ENCODE results near the gene RABGGTA. TPM values are rescaled to one million over a fixed set of nuclear protein-coding genes. Genes with fewer than 3 reads are reported as not detected.
"Not testable (repeated sequence)": the region's sequence is repeated elsewhere in the genome, so short reads cannot be mapped to it uniquely, and the experiment has no call there.

The RABGGTA gene
- total RNA-seq, 2 experiments from 2014 or later: 42.1 to 48.8 TPM

DNA sequence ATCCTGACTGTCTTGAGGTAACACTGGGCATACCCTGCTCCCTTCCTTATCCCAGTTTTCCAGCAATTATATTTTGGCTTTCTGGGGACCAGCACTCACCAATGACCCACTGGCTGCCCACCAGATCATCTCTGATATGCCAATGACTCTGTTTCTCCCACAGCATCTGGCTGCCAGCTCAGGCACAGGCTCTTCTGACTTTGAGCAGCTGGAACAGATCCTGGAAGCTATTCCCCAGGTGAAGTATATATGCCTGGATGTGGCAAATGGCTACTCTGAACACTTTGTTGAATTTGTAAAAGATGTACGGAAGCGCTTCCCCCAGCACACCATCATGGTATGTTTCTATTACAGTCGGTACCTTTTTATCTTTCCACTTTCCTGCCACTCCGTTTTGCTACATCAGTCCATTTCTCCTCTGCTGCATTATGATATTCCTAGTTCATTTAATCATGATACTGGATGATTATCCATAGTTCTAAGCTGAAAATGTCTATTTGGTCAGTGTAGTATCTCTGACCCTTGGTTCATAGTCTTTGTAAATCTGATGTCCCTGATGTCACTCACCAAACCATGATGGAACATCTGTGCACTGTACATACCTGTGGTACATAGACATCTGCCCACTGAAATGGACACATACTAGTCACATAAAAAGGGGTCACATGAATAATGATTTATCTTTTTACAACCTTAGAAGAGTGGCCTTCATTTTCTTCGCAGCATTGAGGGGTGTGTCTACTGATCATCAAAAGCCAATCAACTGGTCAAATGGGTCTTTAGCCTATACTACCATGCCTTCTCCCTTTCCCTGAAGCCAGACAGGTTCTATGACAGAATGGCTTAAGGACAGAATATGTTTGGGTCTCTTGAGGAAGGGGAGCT, 35.4 kb downstream of the RABGGTA start:
- POLR2A ChIA-PET: interaction anchor here (0.6 to 1.7 kb wide), 5 partner anchors 11 to 194 kb away, joined by 3 to 6 read pairs (median 5); partner anchors contain the start of genes CHMP4A, KHNYN and MDP1
- Mint-ChIP-seq H3K4me3 (no peak overlapping the region), H3K9me3 (no peaks in the 10 kb centered on the region), H3K27me3 (no peaks in the 10 kb centered on the region), H3K36me3 (peaks cover 33% of the 10 kb centered on the region), H3K27ac (peak overlapping the region; percentile 10), H3K4me1 (peaks cover 55% of the 10 kb centered on the region)
- ATAC-seq (ENCODE audit: low read depth) (no peak), DNase-seq (no peak)

DNA sequence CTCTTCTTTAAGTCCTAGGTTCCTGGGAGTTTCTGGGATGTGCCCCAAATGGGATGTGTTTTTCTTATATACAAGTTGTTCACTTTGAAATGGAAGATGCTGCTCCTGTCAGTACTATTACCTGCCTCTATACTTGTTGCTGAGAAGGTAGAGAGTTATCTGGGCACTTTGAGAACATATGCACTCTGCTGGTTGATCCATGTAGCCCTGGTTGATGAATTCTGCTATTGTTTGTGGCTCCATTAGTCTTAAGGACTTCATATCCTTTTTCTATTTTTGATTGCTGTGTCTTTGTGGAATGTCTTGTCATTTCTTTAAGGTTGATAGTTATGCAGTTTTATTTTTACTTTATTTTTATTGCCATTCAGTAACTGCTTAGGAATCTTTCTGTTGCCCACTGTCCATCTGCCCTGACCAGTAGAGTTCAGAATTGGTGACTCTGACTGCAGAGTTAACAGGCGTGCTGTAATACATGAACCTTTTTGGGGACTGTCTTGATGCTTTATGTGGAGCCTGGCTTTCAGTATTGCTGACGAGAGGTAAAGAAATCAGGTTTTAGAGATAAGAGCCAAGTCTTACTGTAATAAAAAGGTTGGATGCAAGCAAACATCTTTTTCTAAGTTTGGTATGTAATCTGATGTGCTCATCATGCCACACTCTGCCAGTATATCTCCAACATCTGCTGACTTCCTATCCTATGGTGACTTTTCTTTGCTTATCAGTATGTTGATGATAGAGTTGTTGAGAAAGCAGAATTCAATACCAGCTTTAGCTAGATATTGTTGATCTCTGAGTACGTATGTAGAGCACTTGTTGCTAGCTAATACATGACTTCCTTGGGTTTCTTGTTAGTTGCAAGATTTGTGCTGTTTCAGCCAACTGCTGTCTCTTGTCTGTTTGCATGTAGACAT, 37.0 kb downstream of the RABGGTA start:
- peaks cover 46% of the 10 kb centered on the region for H3K4me1 Mint-ChIP-seq
- no peaks in the 10 kb centered on the region for H3K9me3 Mint-ChIP-seq

DNA sequence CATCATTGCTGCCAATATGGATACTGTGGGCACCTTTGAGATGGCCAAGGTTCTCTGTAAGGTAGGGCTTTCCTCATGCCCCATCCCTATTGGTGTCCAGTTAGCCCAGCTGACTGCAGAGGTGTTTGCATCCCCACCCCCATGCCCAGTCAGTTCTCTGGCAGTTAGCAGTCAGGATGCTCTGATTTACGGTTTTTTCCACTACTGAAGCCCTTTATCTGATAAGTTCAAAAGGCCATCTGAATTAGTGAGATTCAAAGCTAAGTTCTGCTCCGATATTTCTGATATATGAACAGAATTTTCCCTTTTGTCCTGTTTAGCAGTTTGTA, 37.9 kb downstream of the RABGGTA start:
- Mint-ChIP-seq H3K4me1 (peaks cover 40% of the 10 kb centered on the region), H3K9me3 (no peaks in the 10 kb centered on the region), H3K36me3 (peaks cover 26% of the 10 kb centered on the region), H3K27ac (peak overlapping the region; percentile 92), H3K4me3 (peak overlapping the region; percentile 93), H3K27me3 (no peaks in the 10 kb centered on the region)
- ATAC-seq (ENCODE audit: low read depth) (no peak), DNase-seq (no peak)
- POLR2A ChIA-PET: interaction anchor here (1.0 to 2.3 kb wide), 5 partner anchors 8 to 196 kb away, joined by 3 to 11 read pairs (median 7); partner anchors contain the start of genes CBLN3, CHMP4A, KHNYN and MDP1

More for the DNA sequence above, 37.0 kb downstream of the RABGGTA start:
- ATAC-seq (ENCODE audit: low read depth) (no peak), DNase-seq (no peak)
- peak overlapping the region; percentile 43 for H3K27ac Mint-ChIP-seq
- H3K4me3 Mint-ChIP-seq: peak overlapping the region; percentile 55
- peaks cover 26% of the 10 kb centered on the region for H3K36me3 Mint-ChIP-seq
- H3K27me3 Mint-ChIP-seq: no peaks in the 10 kb centered on the region
- POLR2A ChIA-PET: interaction anchor here (0.9 to 2.3 kb wide), 5 partner anchors 8 to 195 kb away, joined by 3 to 11 read pairs (median 5); partner anchors contain the start of genes CBLN3, CHMP4A, KHNYN and MDP1

DNA sequence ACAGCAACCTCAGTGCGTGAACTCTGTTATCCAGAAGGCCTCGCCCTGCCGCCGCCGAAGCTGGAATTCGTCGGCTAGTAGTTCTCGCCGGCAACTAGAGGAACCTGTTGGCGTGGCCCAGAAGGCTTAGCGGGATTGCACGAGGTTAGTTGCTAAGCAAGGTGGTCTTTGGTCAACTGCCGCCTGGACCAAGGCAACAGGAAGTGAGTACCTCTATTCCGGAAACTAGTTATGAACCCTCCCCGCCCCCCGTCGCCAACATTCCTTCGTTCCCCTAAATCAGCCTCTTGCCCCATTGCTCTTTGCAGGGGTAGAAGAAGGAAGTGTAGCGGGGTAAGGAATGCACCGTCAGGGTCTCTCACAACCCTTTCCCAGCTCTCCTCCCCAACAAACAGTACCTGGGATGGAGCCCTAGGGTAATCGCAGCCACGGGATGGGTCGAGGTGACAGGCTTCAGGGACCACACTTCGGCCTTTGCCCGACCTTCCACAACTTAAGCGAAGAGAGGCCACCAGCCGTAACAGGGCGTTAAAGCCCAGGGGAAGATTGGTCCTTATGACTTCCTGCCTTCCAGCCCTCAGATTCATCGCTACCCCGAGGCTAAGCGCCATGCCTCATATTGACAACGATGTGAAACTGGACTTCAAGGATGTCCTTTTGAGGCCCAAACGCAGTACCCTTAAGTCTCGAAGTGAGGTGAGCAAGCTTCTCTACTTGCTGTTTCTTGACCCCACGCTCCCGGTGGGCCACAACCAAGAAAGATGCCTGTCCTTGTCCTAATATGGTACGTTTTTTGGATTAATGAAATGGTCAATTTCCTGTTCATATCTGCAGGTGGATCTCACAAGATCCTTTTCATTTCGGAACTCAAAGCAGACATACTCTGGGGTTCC, 38.5 kb downstream of the RABGGTA start, which contains the start of gene GMPR2:
TSS of gene GMPR2 (plus strand) at position 285 of the 893 bp plus-strand sequence. CDS start at position 610, 325 bp downstream.
- Mint-ChIP-seq H3K9me3 (no peaks in the 10 kb centered on the region), H3K27ac (peak within 1 kb of the TSS; percentile 92), H3K4me1 (peaks cover 36% of the 10 kb centered on the region), H3K36me3 (peaks cover 21% of the 10 kb centered on the region), H3K27me3 (no peaks in the 10 kb centered on the region), H3K4me3 (peak within 1 kb of the TSS; percentile 93)
- peak; percentile 41 for ATAC-seq (ENCODE audit: low read depth)
- POLR2A ChIA-PET: interaction anchor here (0.7 to 2.3 kb wide), 8 partner anchors 9 to 197 kb away, joined by 3 to 11 read pairs (median 4); partner anchors contain the start of genes CBLN3, CHMP4A, IPO4 and KHNYN
- DNase-seq: no peak

DNA sequence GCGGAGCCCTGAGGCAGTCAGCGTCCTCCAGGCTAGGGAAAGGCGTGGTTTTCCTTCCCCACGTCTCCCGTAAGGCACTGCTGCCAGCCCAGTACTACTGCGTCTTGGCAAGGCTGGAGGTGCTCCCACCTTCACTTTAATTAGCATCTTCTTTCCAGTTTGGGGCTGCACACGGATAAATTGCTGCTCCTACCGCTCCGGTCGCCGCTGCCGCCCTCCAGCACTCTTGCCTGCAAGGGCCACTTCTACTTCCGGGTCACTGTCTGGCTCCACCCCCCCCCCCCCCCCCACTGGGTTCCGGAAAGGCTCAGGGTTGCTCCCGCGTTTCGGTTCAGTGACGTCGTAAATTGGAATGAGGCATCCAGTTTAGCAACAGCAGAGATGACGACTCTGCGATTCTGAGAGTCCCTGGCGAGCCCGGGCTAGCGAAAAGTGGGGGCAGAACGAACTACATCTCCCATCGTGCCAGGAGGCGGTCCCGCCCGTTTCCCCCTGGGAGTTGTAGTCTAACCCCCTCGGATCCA, 39.2 kb downstream of the RABGGTA start, which contains the start of gene NEDD8:
TSS of gene NEDD8 (minus strand) at position 247 of the 524 bp plus-strand sequence. CDS start at position 147, 100 bp downstream.
- peaks cover 38% of the 10 kb centered on the region for H3K4me1 Mint-ChIP-seq
- POLR2A ChIA-PET: interaction anchor here (0.7 to 2.3 kb wide), 7 partner anchors 10 to 174 kb away, joined by 3 to 11 read pairs (median 6); partner anchors contain the start of genes CHMP4A, IPO4, MDP1 and TINF2
- H3K27me3 Mint-ChIP-seq: no peaks in the 10 kb centered on the region
- DNase-seq (peak; percentile 86), ATAC-seq (ENCODE audit: low read depth) (peak; percentile 82)
- H3K36me3 Mint-ChIP-seq: peaks cover 21% of the 10 kb centered on the region
- no peaks in the 10 kb centered on the region for H3K9me3 Mint-ChIP-seq
- peak within 1 kb of the TSS; percentile 93 for H3K4me3 Mint-ChIP-seq
- peak within 1 kb of the TSS; percentile 92 for H3K27ac Mint-ChIP-seq

DNA sequence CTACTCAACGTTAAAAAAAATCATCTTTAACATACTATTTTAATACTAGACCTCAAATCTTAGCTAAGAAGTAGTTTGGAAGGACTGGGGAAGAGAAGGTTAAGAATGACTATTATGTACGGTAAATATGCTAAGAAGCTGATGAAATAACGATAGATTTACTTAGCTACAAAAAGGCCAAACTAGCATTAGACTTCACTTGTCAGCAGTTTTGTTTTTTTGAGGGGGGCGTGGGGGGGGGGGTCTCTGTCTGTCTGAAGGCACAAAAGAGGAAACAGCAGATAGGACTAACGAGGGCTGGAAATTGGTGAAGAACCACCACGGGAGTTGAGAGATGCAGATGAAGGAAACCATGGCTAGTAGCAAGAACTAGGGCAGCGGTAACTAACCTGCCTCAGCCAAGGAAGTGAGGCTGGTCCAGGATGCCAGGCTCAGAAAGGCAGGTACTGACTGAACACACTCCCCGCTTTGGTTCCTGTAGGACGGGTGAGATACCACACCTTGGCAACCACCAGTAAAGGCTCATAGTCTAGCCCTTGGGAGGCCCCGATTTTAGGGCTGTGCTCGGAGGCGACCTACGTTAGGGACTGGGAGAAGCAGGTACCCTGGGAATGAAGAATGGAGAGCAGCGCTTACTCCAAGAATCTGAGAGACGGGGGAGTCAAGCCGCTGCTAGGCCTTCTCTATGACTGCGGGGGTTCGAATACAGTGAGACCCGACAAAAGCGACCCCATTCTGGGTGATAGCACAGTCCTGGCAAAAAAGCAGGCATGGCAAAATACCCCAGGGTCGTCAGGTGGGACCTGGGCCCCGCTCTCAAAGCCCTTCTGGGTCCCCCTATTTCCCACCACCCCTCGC, 39.9 kb downstream of the RABGGTA start:
- H3K4me3 Mint-ChIP-seq: peak overlapping the region; percentile 93
- no peak for DNase-seq
- H3K4me1 Mint-ChIP-seq: peaks cover 43% of the 10 kb centered on the region
- no peaks in the 10 kb centered on the region for H3K27me3 Mint-ChIP-seq
- H3K9me3 Mint-ChIP-seq: no peaks in the 10 kb centered on the region
- ATAC-seq (ENCODE audit: low read depth): peak; percentile 40
- peaks cover 19% of the 10 kb centered on the region for H3K36me3 Mint-ChIP-seq
- POLR2A ChIA-PET: interaction anchor here (0.6 to 2.1 kb wide), 7 partner anchors 11 to 117 kb away, joined by 4 to 7 read pairs (median 5); partner anchors contain the start of genes CHMP4A, DCAF11, MDP1 and NRL
- H3K27ac Mint-ChIP-seq: peak overlapping the region; percentile 92

DNA sequence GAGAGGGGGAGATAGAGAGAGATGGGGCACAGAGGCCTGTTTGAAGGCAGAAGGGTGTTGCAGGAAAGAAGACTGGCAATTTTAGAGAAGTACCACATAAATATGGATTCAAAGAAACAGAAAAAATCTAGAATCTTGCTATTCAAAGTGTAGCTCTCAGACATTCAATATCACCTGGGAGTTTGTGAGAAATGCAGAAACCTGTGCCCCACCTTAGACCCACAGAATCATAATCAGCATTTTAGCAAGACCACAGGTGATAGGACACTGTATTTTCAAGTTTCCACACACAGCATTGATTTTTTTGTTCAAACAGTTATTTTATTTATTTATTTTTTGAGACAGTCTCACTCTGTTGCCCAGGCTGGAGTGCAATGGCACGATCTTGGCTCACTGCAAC, 42.5 kb downstream of the RABGGTA start:
- H3K27me3 Mint-ChIP-seq: no peaks in the 10 kb centered on the region
- no peak overlapping the region for H3K4me3 Mint-ChIP-seq
- peaks cover 14% of the 10 kb centered on the region for H3K36me3 Mint-ChIP-seq
- peak overlapping the region; percentile 12 for H3K27ac Mint-ChIP-seq
- DNase-seq (no peak), ATAC-seq (ENCODE audit: low read depth) (no peak)
- H3K4me1 Mint-ChIP-seq: peaks cover 30% of the 10 kb centered on the region
- POLR2A ChIA-PET: interaction anchor here (0.6 to 1.9 kb wide), 4 partner anchors 15 to 68 kb away, joined by 3 to 7 read pairs (median 3); partner anchors contain the start of genes CHMP4A and IRF9
- H3K9me3 Mint-ChIP-seq: no peaks in the 10 kb centered on the region

DNA sequence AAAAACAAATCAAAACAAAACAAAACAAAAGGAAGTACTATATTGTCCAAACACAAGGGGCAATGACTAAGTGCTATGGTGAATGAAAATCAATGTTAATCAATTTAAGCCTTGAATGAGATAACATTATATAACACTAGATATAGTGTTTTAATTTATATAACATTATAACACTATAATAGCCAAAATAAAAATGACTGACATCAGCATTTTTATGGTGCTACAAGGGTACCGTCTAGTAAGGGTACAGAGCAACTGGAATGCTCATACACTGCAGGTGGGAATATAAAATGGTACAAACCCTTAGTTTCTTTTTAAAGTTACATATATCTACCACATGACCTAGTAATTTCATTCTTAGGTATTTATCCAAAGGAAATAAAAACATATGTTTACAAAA, 44.9 kb downstream of the RABGGTA start:
- DNase-seq (no peak), ATAC-seq (ENCODE audit: low read depth) (no peak)
- H3K4me1 Mint-ChIP-seq: peaks cover 24% of the 10 kb centered on the region
- POLR2A ChIA-PET: interaction anchor here (0.7 kb wide), 1 partner anchor 153 kb away, joined by 3 read pairs; no protein-coding TSS in a partner anchor
- H3K9me3 Mint-ChIP-seq: no peaks in the 10 kb centered on the region
- no peak overlapping the region for H3K4me3 Mint-ChIP-seq
- H3K27me3 Mint-ChIP-seq: no peaks in the 10 kb centered on the region
- H3K27ac Mint-ChIP-seq: no peak overlapping the region
- H3K36me3 Mint-ChIP-seq: peaks cover 12% of the 10 kb centered on the region

DNA sequence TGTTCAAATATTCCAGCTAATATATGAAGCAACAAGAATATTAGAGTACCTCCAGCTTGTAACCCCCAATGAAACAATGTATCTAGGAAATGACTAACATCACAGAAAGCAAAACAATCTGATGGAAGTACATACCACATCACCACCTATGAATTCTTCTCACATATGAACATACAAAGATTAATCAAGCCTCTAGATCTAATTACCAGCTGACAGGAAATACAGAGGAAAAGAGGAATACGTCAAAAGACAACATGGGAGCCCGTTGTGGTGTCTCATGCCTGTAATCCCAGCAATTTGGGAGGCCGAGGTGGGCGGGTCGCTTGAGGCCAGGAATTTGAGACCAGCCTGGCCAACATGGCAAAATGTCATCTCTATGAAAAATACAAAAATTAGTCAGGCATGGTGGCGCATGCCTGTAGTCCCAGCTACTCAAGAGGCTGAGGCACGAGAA, 46.8 kb downstream of the RABGGTA start:
- ATAC-seq (ENCODE audit: low read depth): no peak
- peaks cover 19% of the 10 kb centered on the region for H3K4me1 Mint-ChIP-seq
- no peak overlapping the region for H3K27ac Mint-ChIP-seq
- no peaks in the 10 kb centered on the region for H3K27me3 Mint-ChIP-seq
- H3K9me3 Mint-ChIP-seq: no peaks in the 10 kb centered on the region
- H3K4me3 Mint-ChIP-seq: no peak overlapping the region
- H3K36me3 Mint-ChIP-seq: peaks cover 12% of the 10 kb centered on the region
- DNase-seq: no peak
- POLR2A ChIA-PET: interaction anchor here (1.3 kb wide), 1 partner anchor 11 kb away, joined by 5 read pairs; the partner anchor contains the start of gene CHMP4A

DNA sequence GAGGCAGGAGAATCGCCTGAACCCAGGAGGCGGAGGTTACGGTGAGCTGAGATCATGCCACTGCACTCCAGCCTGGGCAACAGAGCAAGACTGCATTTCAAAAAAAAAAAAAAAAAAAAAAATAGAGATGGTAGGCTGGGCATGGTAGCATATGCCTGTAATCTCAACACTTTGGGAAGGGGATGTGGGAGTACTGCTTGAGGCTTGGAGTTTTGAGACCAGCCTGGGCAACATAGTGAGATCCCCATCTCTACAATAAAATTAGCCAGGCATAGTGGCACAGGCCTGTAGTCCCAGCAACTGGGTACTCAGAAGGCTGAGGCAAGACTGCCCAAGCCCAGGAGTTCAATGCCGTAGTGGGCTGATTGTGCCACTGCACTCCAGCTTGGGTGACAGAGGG, 48.4 kb downstream of the RABGGTA start:
- H3K27ac Mint-ChIP-seq; H3K4me3 Mint-ChIP-seq; POLR2A ChIA-PET; DNase-seq; H3K27me3 Mint-ChIP-seq; H3K9me3 Mint-ChIP-seq; ATAC-seq (ENCODE audit: low read depth): not testable (repeated sequence)
- peaks cover 10% of the 10 kb centered on the region for H3K36me3 Mint-ChIP-seq
- H3K4me1 Mint-ChIP-seq: peaks cover 17% of the 10 kb centered on the region

DNA sequence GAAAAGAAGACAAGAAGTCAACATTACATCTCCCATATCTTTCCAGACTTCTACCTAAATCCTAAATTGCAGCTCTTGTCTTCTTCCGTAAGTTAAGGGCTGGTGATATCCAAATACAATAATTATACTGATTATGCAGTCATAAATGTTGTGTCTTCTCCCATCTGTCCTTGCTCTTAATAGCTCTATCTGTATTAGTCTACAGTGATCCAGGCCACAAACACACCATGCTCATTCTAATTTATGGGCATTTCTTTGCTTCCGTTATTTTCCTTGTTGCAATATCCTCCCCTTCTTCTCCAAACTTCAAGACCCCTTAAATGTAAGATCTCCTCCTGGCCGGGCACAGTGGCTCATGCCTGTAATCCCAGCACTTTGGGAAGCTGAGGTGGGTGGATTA, 51.9 kb downstream of the RABGGTA start:
- POLR2A ChIA-PET: interaction anchor here (1.3 kb wide), 1 partner anchor 58 kb away, joined by 6 read pairs; the partner anchor contains the start of gene IRF9
- Mint-ChIP-seq H3K4me1 (peaks cover 18% of the 10 kb centered on the region), H3K4me3 (no peak overlapping the region), H3K9me3 (no peaks in the 10 kb centered on the region), H3K36me3 (peaks cover 4% of the 10 kb centered on the region), H3K27ac (peak overlapping the region; percentile 65), H3K27me3 (no peaks in the 10 kb centered on the region)
- ATAC-seq (ENCODE audit: low read depth): no peak
- no peak for DNase-seq
